ENCODE measurements around the gene LRRC8D.

GRCh38 chr1:89911191-89911991 is 90.6 kb downstream of the LRRC8D start:
- TF ChIP-seq CTCF (IDR thresholded peaks at IDR 0.05) (no peak), POLR2A (IDR thresholded peaks at IDR 0.05) (no peak)

All from lower leg skin (tissue), 3 donors.